GM18907 (cell line): Measurements from ENCODE around the gene MT1A.
A peak's percentile ranks its signal among the peaks of the same experiment; 100 is the strongest.
"Not testable (repeated sequence)": the region's sequence is repeated elsewhere in the genome, so short reads cannot be mapped to it uniquely, and the experiment has no call there.

Source experiments
- ATAC-seq: cut with Tn5 transposase; IDR thresholded peaks from one replicate; pipeline ENCODE4 v1.9.1; 2021; ENCODE audit warnings: mild to moderate bottlenecking, moderate library complexity; ENCODE audit not compliant: unreplicated experiment

The MT1A gene

GRCh38 chr16:56610017-56610608 lies 28.4 kb upstream of the MT1A start:
- peak; percentile 25 for ATAC-seq

GRCh38 chr16:56610609-56611111 lies 27.8 kb upstream of the MT1A start:
- ATAC-seq: no peak

GRCh38 chr16:56611281-56611833 lies 27.1 kb upstream of the MT1A start:
- ATAC-seq: no peak

GRCh38 chr16:56613706-56614105 lies 24.8 kb upstream of the MT1A start:
- ATAC-seq: no peak

GRCh38 chr16:56614549-56614991 lies 23.9 kb upstream of the MT1A start:
- no peak for ATAC-seq

GRCh38 chr16:56615353-56615752 lies 23.1 kb upstream of the MT1A start:
- ATAC-seq: no peak

GRCh38 chr16:56616608-56617211 lies 21.8 kb upstream of the MT1A start:
- ATAC-seq: no peak

GRCh38 chr16:56617212-56618085 lies 21.0 kb upstream of the MT1A start:
- no peak for ATAC-seq

GRCh38 chr16:56618138-56618537 lies 20.3 kb upstream of the MT1A start:
- no peak for ATAC-seq

GRCh38 chr16:56620339-56620897 lies 18.0 kb upstream of the MT1A start:
- ATAC-seq: no peak

GRCh38 chr16:56621665-56622445 lies 16.6 kb upstream of the MT1A start:
- ATAC-seq: not testable (repeated sequence)

- ATAC-seq: not testable (repeated sequence)
These were observed 15.3 kb upstream of the MT1A start for GRCh38 chr16:56623184-56623583.

GRCh38 chr16:56623637-56624036 lies 14.8 kb upstream of the MT1A start:
- no peak for ATAC-seq

GRCh38 chr16:56625140-56625942 lies 13.1 kb upstream of the MT1A start, which contains the start of gene MT1E:
MT1E (plus strand) TSS chr16:56625781; CDS start chr16:56625852, 71 bp downstream.
- ATAC-seq: peak; percentile 57

GRCh38 chr16:56625943-56626654 lies 12.4 kb upstream of the MT1A start:
- no peak for ATAC-seq

GRCh38 chr16:56626685-56627084 lies 11.8 kb upstream of the MT1A start:
- ATAC-seq: no peak

- ATAC-seq: no peak
These were observed 9.7 kb upstream of the MT1A start for GRCh38 chr16:56628486-56629350.

GRCh38 chr16:56629531-56629930 lies 8.9 kb upstream of the MT1A start:
- peak; percentile 5 for ATAC-seq
